HG02678 (cell line): ENCODE results near the gene RBBP4.
A peak's percentile ranks its signal among the peaks of the same experiment; 100 is the strongest.
"Not testable (repeated sequence)": the region's sequence is repeated elsewhere in the genome, so short reads cannot be mapped to it uniquely, and the experiment has no call there.

Experiments used
- ATAC-seq: cut with Tn5 transposase; IDR thresholded peaks from one replicate; pipeline ENCODE4 v1.9.1; 2021; ENCODE audit warnings: mild to moderate bottlenecking, moderate library complexity; ENCODE audit not compliant: unreplicated experiment

The RBBP4 gene

DNA sequence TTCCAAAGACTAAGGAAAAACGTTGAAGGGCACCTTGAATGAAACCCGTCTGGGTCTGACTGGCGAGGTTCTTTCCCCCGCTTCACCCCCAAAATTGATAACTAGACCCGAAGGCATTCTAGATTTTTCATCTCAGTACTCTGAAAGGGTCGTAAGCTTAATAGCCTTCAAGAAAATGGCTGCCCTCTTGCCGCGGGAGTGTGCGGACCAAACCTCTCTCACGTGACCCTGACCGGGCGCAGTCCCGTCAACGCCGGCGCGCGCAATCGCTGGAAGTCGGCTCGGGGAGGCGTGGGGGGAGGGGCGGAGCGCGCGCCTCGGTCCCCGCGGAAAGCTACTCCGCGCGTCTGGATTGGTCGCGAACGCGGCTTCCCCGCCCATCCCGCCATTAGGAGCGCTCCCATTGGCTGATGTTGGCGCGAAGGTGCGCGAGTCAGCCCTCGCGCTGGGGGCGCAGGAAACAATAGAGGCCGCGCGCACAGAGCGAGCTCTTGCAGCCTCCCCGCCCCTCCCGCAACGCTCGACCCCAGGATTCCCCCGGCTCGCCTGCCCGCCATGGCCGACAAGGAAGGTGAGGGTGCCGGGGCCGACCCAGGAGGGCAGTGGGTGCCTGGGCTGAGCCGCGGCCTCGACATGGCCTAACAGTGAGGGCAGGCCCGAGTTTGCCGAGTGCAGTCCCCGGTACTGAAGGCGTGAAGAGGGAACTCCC, at the start of gene RBBP4:
Gene RBBP4, plus strand, starts transcription at position 457 of the 709 bp plus-strand sequence. Its CDS starts 99 bp downstream, at position 556.
- peak; percentile 89 for ATAC-seq

- ATAC-seq = no peak
Observed at GRCh38 chr1:32605711-32606424, 45.1 kb upstream of the RBBP4 start.

- ATAC-seq = no peak
Observed at GRCh38 chr1:32606565-32607371, 44.2 kb upstream of the RBBP4 start.

DNA sequence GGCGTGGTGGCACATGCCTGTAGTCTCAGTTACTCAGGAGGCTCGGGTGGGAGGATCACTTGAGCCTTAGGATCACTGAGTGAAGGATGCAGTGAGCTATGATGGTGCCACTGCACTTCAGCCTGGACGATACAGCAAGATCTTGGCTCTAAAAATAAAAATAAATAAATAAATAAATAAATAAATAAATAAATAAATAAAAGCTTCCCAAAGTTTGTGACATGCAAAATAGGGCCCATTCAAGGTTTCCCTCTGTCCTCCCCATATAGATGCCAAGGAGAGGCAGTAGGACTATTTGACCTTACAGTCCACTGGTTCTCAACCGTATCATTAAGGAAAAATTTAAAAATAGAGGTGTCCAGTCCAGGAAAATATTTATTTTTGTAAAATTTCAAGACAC, 41.8 kb upstream of the RBBP4 start:
- no peak for ATAC-seq

DNA sequence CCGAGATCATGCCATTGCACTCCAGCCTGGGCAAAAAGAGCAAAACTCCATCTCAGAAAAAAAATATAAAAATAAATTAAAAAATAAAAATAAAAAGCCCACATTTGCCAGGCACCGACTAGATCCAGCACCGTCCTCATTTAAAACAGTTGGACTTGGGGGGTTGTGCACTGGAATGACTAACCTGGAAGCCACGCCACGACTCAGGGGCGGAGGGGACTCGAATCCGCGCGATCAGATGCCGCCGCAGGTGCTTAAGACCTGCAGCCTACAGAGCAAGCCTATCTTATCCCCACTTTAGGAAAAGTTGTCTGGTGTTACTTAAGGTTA, 39.2 kb upstream of the RBBP4 start:
- ATAC-seq = peak; percentile 6

DNA sequence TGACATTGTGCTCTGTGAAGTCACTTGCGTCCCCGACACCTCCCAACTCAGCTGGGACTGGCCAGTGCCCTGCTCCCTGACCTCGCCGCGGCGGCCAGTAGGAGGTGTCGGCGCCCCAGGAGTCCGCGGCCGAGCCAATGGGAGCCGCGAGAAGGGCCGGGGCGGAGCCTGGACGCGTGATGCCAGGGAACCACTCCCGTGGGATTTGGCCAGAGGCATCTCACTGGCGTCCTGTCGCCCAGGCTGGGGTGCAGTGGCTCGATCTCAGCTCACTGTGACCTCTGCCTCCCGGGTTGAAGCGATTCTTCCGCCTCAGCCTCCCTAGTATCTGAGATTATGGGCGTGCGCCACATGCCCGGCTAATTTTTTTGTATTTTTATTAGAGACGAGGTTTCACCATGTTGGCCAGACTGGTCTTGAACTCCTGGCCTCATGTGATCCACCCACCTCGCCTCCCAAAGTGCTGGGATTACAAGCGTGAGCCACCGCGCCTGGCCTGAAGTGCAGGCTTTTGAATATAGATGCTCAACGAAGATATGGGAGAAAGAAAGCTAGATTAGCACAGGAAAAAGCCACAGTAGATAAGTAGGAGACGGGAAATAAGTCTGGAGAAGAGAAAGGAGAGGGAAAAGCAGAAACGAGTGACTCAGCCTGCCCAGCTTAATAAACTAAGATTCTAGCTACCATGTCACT, 38.7 kb upstream of the RBBP4 start:
- ATAC-seq = peak; percentile 82

DNA sequence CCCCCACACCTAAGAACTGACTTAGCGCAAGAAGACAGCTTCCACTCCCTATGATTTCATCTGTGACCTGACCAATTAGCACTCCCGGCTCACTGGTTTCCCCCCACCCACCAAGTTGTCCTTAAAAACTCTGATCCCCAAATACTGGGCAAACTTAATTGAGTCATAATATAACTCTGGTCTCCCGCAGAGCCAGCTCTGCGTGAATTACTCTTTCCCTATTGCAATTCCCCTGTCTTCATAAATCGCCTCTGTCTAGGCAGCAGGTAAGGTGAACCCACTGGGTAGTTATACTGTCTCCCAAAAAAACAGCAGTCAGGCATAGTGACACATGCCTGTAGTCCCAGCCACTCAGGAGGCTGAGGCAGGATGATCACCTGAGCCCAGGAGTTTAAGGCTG, 37.5 kb upstream of the RBBP4 start:
- ATAC-seq = no peak

- no peak for ATAC-seq
Observed at GRCh38 chr1:32618673-32619221, 32.3 kb upstream of the RBBP4 start.

- ATAC-seq = no peak
Observed at GRCh38 chr1:32619701-32620485, 31.1 kb upstream of the RBBP4 start.

GRCh38 chr1:32622205-32622604, 28.8 kb upstream of the RBBP4 start:
- ATAC-seq = no peak

GRCh38 chr1:32622806-32623681, 28.0 kb upstream of the RBBP4 start:
- no peak for ATAC-seq

GRCh38 chr1:32623775-32624174, 27.2 kb upstream of the RBBP4 start:
- no peak for ATAC-seq

- ATAC-seq = no peak
Observed at GRCh38 chr1:32626176-32626575, 24.8 kb upstream of the RBBP4 start.

DNA sequence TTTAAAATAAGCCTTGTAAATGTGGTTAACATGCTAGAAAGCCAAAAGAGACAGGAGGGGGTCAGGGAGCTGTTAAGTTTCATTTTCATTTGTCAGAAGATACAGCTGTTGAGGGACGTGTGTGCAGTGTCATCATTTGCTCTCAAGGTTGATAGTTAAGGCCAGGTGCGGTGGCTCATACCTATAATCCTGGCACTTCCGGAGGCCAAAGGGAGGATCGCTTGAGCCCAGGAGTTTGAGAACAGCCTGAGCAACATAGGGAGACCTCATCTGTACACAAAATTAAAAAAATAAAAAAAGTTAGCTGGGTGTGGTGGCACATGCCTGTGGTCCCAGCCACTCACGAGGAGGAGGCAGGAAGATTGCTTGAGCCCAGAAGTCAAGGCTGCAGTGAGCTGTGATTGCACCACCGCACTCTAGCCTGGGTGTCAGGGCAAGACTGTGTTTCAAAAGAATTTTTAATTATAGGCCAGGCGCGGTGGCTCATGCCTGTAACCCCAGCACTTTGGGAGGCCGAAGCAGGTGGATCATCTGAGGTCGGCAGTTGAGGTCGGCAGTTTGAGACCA, 23.3 kb upstream of the RBBP4 start:
- ATAC-seq = peak; percentile 89

DNA sequence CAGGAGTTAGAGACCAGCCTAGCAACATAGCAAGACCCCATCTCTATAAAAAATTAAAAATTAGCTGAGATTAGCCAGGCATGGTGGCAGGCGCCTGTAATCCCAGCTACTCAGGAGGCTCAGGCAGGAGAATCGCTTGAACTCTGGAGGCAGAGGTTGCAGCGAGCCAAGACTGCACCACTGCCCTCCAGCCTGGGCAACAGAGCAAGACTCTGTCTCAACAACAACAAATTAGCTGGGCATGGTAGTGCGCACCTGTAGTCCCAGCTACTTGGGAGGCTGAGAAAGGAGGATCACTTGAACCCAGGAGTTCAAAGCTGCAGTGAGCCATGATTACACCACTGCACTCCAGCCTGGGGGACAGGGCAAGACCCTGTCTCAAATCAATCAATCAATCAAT, 20.8 kb upstream of the RBBP4 start:
- not testable (repeated sequence) for ATAC-seq

DNA sequence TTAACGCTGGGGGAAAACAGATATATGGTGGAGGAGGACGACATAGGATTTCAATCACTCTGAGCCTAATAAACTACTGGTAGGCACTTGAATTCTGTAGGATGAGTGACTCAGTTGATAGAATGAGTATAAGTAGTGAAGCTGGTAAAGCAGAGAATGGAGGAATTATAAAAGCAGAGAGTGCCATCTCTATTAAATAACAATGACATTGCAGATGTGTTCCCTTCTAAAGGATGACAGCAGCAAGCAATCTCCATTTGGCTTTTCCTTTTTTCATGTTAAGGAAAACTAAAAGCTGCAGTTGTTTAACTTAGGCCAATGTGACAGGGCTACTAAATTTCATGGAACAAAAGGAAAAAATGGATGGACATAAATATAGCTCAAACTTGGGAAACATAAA, 18.2 kb upstream of the RBBP4 start:
- no peak for ATAC-seq

DNA sequence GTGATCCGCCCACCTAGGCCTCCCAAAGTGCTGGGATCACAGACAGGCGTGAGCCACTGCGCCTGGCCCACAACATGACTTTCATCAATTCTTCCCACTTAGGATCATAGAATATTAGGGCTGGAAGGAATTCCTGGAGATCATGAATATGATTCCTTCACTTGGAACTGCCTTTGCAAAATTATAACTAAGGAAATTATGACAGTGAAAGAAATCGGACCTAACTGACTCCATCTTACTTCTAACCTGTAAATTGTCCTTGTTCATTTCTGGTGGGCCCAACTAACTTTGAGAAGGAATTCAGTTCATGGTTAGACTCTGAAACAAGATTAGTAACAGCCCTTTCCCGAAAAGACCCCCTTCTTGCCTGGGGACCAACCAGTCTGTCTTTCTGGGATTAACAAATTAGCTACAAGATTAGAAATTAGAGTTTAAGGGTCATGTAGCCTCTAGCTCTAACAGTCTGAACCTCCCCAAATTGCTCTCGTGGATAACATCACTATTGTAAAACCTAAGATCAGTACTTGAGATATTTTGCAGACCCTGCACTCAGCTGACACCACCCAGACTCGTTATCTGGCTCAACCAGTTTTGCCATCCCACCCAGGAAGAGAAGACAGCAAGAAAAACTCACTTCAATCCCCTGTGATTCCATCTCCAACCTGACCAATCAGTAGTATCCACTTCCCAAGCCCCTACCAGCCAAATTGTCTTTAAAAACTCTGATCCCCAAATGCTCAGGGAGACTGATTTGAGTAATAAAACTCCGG, 15.3 kb upstream of the RBBP4 start:
- no peak for ATAC-seq
